HEK293 (cell line): ENCODE data around the gene NOXO1.

Experiments
- CTCF ChIA-PET: fragments of 350-600 bp; formaldehyde crosslinking; extraction: SDS; loops from one replicate; lab custom pipeline; 2021; ENCODE audit warnings: antibody characterized with exemption; lab: Yijun Ruan, JAX
- POLR2A ChIA-PET: fragments of 300-600 bp; formaldehyde crosslinking; extraction: SDS; loops from one replicate; lab custom pipeline; 2020; ENCODE audit warnings: antibody characterized with exemption, inconsistent platforms; lab: Yijun Ruan, JAX
- H3K27ac ChIP-seq: fragments of 200-500 bp; sonication (Bioruptor generic); 2 replicates; pipeline ENCODE4 v1.5.1; 2014; ENCODE audit warnings: low read depth, low read length, control low read depth, inconsistent platforms; ENCODE audit errors: extremely low read depth
- H3K36me3 ChIP-seq, 2 experiments: fragments of 200-500 bp in 1 of 2; sonication (Bioruptor generic) in 1 of 2; 1 replicate in 1 of 2; 2 replicates in 1 of 2; pipeline ENCODE4 v1.5.1; 2014 to 2017; ENCODE audit warnings: inconsistent platforms in 2 of 2, low read length in 2 of 2; ENCODE audit not compliant: control insufficient read depth in 2 of 2, insufficient read depth in 1 of 2
- H3K4me1 ChIP-seq: fragments of 200-500 bp; sonication (Bioruptor generic); 2 replicates; pipeline ENCODE4 v1.5.1; 2014; ENCODE audit warnings: mild to moderate bottlenecking, low read length, inconsistent platforms; ENCODE audit not compliant: control insufficient read depth, insufficient read depth
- H3K4me3 ChIP-seq: 2 replicates; pipeline ENCODE4 v1.5.1; 2011; ENCODE audit warnings: low read depth, mild to moderate bottlenecking, control low read depth, low read length, moderate library complexity
- H3K9me3 ChIP-seq: fragments of 200-500 bp; sonication (Bioruptor generic); 2 replicates; pipeline ENCODE4 v1.5.1; 2014; ENCODE audit warnings: low read depth, low read length, inconsistent platforms; ENCODE audit not compliant: control insufficient read depth, insufficient read depth
- CTCF ChIP-seq: fragments of 450-650 bp; formaldehyde crosslinking; IDR thresholded peaks from 2 replicates; pipeline ENCODE4 v1.5.1; 2016; ENCODE audit warnings: missing biosample characterization, missing genetic modification characterization
- GLIS1 ChIP-seq: fragments of 450-650 bp; formaldehyde crosslinking; IDR thresholded peaks from 2 replicates; pipeline ENCODE4 v1.5.1; 2016; ENCODE audit warnings: missing biosample characterization, missing genetic modification characterization
- ZBTB17 ChIP-seq: fragments of 450-650 bp; formaldehyde crosslinking; IDR thresholded peaks from 2 replicates; pipeline ENCODE4 v1.5.1; 2016; ENCODE audit warnings: missing biosample characterization, missing genetic modification characterization
- ZBTB8A ChIP-seq: fragments of 450-650 bp; formaldehyde crosslinking; IDR thresholded peaks from 2 replicates; pipeline ENCODE4 v1.5.1; 2016; ENCODE audit warnings: missing biosample characterization, missing genetic modification characterization
- ZIC2 ChIP-seq: fragments of 450-650 bp; formaldehyde crosslinking; IDR thresholded peaks from 2 replicates; pipeline ENCODE4 v1.5.1; 2016; ENCODE audit warnings: missing biosample characterization, missing genetic modification characterization
- ZNF114 ChIP-seq: fragments of 450-650 bp; formaldehyde crosslinking; IDR thresholded peaks from 2 replicates; pipeline ENCODE4 v1.5.0; 2017; ENCODE audit warnings: missing biosample characterization, missing genetic modification characterization
- ZNF335 ChIP-seq: fragments of 450-650 bp; formaldehyde crosslinking; conservative IDR thresholded peaks from 2 replicates; pipeline ENCODE4 v1.5.1; 2016; ENCODE audit warnings: missing biosample characterization, missing genetic modification characterization
- ZNF341 ChIP-seq: fragments of 450-650 bp; formaldehyde crosslinking; IDR thresholded peaks from 2 replicates; pipeline ENCODE4; 2016; ENCODE audit warnings: low read depth, missing biosample characterization, missing genetic modification characterization
- ZNF366 ChIP-seq: fragments of 450-650 bp; formaldehyde crosslinking; conservative IDR thresholded peaks from 2 replicates; pipeline ENCODE4 v1.5.1; 2016; ENCODE audit warnings: missing biosample characterization, missing genetic modification characterization
- ZNF488 ChIP-seq: fragments of 450-650 bp; formaldehyde crosslinking; IDR thresholded peaks from 2 replicates; pipeline ENCODE4 v1.5.1; 2016; ENCODE audit warnings: missing biosample characterization, missing genetic modification characterization
- ZNF530 ChIP-seq: fragments of 450-650 bp; formaldehyde crosslinking; IDR thresholded peaks from 2 replicates; pipeline ENCODE4 v1.5.1; 2016; ENCODE audit warnings: low read depth, missing biosample characterization, missing genetic modification characterization
- ZNF621 ChIP-seq: fragments of 450-650 bp; formaldehyde crosslinking; IDR thresholded peaks from 2 replicates; pipeline ENCODE4 v1.5.1; 2017; ENCODE audit warnings: missing biosample characterization, missing genetic modification characterization
- ZNF629 ChIP-seq: fragments of 450-650 bp; formaldehyde crosslinking; IDR thresholded peaks from 2 replicates; pipeline ENCODE4 v1.5.1; 2017; ENCODE audit warnings: missing biosample characterization, missing genetic modification characterization
- ZNF768 ChIP-seq: fragments of 450-650 bp; formaldehyde crosslinking; IDR thresholded peaks from 2 replicates; pipeline ENCODE4 v1.5.1; 2018; ENCODE audit warnings: missing biosample characterization, mild to moderate bottlenecking, missing genetic modification characterization
- ZNF792 ChIP-seq: fragments of 450-650 bp; formaldehyde crosslinking; IDR thresholded peaks from 2 replicates; pipeline ENCODE4 v1.5.1; 2016; ENCODE audit warnings: missing biosample characterization, missing genetic modification characterization
- ZNF837 ChIP-seq: fragments of 450-650 bp; formaldehyde crosslinking; IDR thresholded peaks from 2 replicates; pipeline ENCODE4 v1.5.1; 2016; ENCODE audit warnings: missing biosample characterization, missing genetic modification characterization
- ZSCAN5A ChIP-seq: fragments of 450-650 bp; formaldehyde crosslinking; IDR thresholded peaks from 2 replicates; pipeline ENCODE4 v1.5.1; 2016; ENCODE audit warnings: missing biosample characterization, missing genetic modification characterization
- ZXDB ChIP-seq: fragments of 450-650 bp; formaldehyde crosslinking; IDR thresholded peaks from 2 replicates; pipeline ENCODE4 v1.5.1; 2016; ENCODE audit warnings: missing biosample characterization, missing genetic modification characterization

NOXO1 gene

DNA sequence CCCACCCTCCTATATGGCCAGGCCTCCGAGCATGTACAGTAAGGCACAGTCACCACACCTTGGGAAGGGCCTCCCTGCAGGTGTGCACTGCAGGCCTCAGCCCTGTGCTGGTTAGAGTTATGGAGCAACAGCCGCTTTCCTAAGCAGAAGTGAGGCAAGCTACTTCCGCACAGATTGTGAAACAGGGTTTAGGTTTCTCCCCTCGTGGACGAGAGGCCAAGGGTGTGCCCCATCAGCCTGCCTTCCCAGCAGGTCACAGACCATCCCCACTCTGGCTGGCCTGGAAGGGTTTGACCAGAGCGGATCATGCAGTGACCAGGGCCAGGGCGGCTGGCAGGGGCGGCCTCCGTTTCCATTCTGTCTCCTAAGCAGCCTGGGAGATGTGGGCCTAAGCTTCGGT is 43.0 kb downstream of the NOXO1 start:
- CTCF ChIA-PET: no interaction called here
- Histone ChIP-seq H3K4me3 (no peak overlapping the region), H3K27ac (no peak overlapping the region), H3K4me1 (no peaks in the 10 kb centered on the region; the same call in 1 of the 2 replicates), H3K9me3 (no peaks in the 10 kb centered on the region), H3K36me3 (peaks cover 0 to 38% of the 10 kb centered on the region in 2 experiments; a peak in 2 of 3 replicates)
- TF ChIP-seq ZNF768 (tag by site-specific recombination): no peak
- TF ChIP-seq ZNF488: no peak
- no peak for TF ChIP-seq ZSCAN5A
- TF ChIP-seq ZNF621: no peak
- TF ChIP-seq ZNF366 (tag by site-specific recombination): no peak
- no peak for TF ChIP-seq ZNF530 (tag by site-specific recombination)
- POLR2A ChIA-PET: interaction anchor here (0.6 kb wide), 1 partner anchor 249 kb away, joined by 6 read pairs; no protein-coding TSS in a partner anchor

GRCh38 chr16:1936945-1937479 is 44.3 kb downstream of the NOXO1 start:
- no peaks in the 10 kb centered on the region for H3K9me3 ChIP-seq
- TF ChIP-seq ZNF837 (tag by site-specific recombination) (no peak), ZIC2 (tag by site-specific recombination) (peak; percentile 58)
- no peak overlapping the region for H3K27ac ChIP-seq
- no peaks in the 10 kb centered on the region; the same call in 1 of the 2 replicates for H3K4me1 ChIP-seq
- CTCF ChIA-PET: no interaction called here
- POLR2A ChIA-PET: no interaction called here
- H3K36me3 ChIP-seq: peaks cover 0 to 38% of the 10 kb centered on the region in 2 experiments; a peak in 2 of 3 replicates
- no peak overlapping the region for H3K4me3 ChIP-seq

DNA sequence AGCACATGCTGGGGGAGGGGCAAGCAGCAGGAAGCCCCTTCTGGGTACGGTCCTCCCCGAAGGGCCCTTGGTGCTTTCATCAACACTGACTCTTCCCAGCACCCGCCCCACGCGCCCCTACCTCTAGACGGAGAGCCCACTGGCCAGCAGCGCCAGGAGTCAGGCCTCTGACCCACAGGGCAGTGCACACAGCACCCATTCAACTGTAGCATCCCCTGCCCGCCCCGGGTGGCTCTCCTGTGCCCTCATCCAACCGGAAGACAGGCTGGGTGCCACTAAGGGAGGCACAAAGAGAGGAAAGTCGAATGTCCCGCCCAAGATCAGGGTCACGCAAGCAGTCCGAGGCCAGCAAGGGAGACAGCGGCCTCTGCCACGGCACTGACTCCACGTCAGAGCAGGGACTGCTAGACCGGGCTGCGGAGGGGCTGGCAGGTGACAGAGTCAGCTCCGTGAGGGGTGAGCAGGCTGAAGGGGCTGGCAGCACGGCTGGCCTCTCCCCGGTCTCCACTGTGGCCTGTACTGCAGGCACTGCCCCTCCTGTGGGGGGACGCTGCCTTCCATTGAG is 48.1 kb downstream of the NOXO1 start:
- Histone ChIP-seq H3K4me1 (no peaks in the 10 kb centered on the region; the same call in 1 of the 2 replicates), H3K27ac (no peak overlapping the region)
- TF ChIP-seq ZIC2 (tag by site-specific recombination) (0 out of 2 replicates have a peak, but pooled peaks have one; percentile 32), ZNF114 (tag by site-specific recombination) (no peak)
- TF ChIP-seq, all 188 proteins: peak for 1
- no peaks in the 10 kb centered on the region for H3K9me3 ChIP-seq
- no peak overlapping the region for H3K4me3 ChIP-seq
- POLR2A ChIA-PET: interaction anchor here (1.2 kb wide), 1 partner anchor 17 kb away, joined by 4 read pairs; no protein-coding TSS in a partner anchor
- peaks cover 0 to 11% of the 10 kb centered on the region in 2 experiments; a peak in 2 of 3 replicates for H3K36me3 ChIP-seq
- CTCF ChIA-PET: interaction anchor here (0.5 to 1.7 kb wide), 5 partner anchors 9 to 73 kb away, joined by 3 to 9 read pairs (median 4); no protein-coding TSS in a partner anchor

DNA sequence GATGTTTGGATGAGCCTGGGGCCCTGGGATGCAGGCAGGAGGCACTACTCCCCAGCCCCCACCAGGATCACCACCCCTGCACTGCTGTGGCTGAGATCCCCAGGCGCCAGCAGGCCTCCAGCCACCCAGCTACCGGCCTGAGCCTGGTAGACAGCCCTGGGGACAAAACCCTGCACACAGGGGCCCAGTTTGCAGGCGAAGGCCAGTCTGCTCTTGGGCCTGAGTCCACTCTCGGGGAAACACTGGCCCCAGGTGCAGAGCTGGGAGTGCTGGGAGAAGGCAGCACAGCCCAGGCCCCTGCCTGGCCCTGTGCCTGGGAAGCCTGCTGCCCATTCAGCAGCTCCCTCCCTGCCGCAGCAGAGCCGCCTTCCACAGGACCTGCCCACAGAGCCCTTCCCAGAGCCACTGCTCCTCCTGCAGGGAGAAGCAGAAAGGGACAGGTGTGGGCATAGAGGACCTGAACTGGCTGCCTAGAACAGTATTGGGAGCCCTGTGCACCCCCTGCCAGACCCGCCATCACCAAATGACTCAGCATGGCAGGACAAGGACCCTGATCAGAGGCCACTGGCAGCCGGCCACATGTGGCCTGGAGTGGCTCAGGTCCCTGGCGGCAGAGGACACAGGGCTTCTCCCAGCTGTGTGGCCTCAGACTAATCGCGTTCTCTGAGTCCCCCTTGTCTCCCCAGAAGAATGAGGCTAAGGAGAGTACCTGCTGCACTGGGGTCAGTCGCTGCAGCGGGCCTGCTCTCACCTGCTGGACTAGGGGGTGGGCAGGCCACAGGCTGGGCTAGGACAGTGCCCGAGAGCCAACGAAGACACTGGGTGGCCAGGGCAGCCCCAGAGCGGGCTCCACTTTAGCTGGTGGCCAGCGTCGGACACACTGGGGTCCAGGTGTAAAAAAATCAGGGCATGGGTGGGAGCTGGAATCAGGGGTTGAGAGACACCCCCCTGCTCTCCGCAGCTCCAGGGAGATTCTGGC is 48.9 kb downstream of the NOXO1 start:
- Histone ChIP-seq H3K4me3 (no peak overlapping the region), H3K36me3 (peaks cover 0 to 5% of the 10 kb centered on the region in 2 experiments; a peak in 1 of 3 replicates), H3K27ac (no peak overlapping the region), H3K4me1 (no peaks in the 10 kb centered on the region; the same call in 1 of the 2 replicates), H3K9me3 (no peaks in the 10 kb centered on the region)
- CTCF ChIA-PET: interaction anchor here (0.5 to 1.7 kb wide), 9 partner anchors 8 to 778 kb away, joined by 3 to 9 read pairs (median 3); no protein-coding TSS in a partner anchor
- POLR2A ChIA-PET: interaction anchor here (1.2 kb wide), 1 partner anchor 16 kb away, joined by 4 read pairs; no protein-coding TSS in a partner anchor
- TF ChIP-seq ZNF335 (tag by site-specific recombination) (0 out of 2 replicates have a peak, but pooled peaks have one; percentile 11), ZNF629 (tag by site-specific recombination) (no peak), ZNF792 (tag by site-specific recombination) (no peak), GLIS1 (peak; percentile 14; the same call in 1 of the 2 replicates), ZBTB17 (tag by site-specific recombination) (0 out of 2 replicates have a peak, but pooled peaks have one; percentile 21), ZXDB (peak; percentile 38; the same call in 1 of the 2 replicates), CTCF (tag by site-specific recombination) (peak; percentile 61), ZNF341 (peak; percentile 89), ZBTB8A (tag by site-specific recombination) (0 out of 2 replicates have a peak, but pooled peaks have one; percentile 12)
